Measurements from ENCODE around the gene PRR16. TPM values are rescaled to one million over a fixed set of nuclear protein-coding genes. Genes with fewer than 3 reads are reported as not detected.

PRR16 gene
- total RNA-seq, 4 donors from 2014 or later = 1.8 to 3.9 (median 2.8) TPM; not detected in 1

DNA sequence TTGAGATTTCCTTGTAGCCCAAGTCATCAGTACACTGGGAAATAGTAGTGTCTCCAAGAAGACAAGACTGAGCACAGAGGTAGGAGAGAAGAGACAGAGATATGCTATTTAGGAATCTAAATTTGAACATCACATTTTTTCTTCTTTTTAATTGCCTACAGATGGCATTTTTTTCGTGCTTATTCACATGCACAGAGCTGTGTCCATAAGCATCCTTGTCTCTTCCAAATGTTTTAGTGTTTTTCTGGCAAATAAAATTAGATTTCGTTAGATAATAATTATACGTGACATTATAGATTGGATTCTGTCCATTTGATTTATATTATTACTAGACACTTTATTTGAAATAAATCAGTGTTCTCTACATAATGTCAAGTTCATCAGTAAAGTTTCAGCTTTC is 80.9 kb downstream of the PRR16 start:
- intact Hi-C loops (cut with DNase I; ENCODE audit: low total_unique reads) = no loop called here
- no peak for DNase-seq (ENCODE audit: low spot score in 2 of 2)

DNA sequence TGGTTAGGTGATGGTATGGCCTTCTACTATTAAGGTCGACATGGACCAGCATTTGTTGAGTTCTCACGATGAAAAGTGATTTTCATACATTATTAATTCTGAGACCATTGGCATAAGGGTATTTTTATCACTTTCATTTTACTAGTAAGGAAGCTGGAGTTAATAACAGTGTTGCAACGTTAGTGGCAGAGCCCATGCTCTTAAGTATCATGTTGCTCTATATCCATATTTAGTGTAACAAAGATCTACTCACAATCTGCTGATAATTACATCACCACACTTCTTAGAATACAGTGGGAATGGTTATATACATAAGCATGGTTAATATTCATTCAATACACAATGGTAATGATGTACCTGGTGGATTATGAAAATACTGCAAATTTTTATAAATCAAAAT is 81.9 kb downstream of the PRR16 start:
- no peak for DNase-seq (ENCODE audit: low spot score in 2 of 2)
- WGBS, 2 donors = 63 to 72% methylated on average over 3 of the region's 3 CpGs
- H3K4me3 ChIP-seq (ENCODE audit: low read depth, poor library complexity, severe bottlenecking) = no peak overlapping the region
- TF ChIP-seq, protein P1, sequence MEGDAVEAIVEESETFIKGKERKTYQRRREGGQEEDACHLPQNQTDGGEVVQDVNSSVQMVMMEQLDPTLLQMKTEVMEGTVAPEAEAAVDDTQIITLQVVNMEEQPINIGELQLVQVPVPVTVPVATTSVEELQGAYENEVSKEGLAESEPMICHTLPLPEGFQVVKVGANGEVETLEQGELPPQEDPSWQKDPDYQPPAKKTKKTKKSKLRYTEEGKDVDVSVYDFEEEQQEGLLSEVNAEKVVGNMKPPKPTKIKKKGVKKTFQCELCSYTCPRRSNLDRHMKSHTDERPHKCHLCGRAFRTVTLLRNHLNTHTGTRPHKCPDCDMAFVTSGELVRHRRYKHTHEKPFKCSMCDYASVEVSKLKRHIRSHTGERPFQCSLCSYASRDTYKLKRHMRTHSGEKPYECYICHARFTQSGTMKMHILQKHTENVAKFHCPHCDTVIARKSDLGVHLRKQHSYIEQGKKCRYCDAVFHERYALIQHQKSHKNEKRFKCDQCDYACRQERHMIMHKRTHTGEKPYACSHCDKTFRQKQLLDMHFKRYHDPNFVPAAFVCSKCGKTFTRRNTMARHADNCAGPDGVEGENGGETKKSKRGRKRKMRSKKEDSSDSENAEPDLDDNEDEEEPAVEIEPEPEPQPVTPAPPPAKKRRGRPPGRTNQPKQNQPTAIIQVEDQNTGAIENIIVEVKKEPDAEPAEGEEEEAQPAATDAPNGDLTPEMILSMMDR (IDR thresholded peaks at IDR 0.05) = no peak
- no peak for TF ChIP-seq POLR2A (IDR thresholded peaks at IDR 0.05)
- intact Hi-C loops (cut with DNase I; ENCODE audit: low total_unique reads) = no loop called here

More for the DNA sequence above, 80.9 kb downstream of the PRR16 start:
- 43 to 54% methylated on average over 3 of the region's 3 CpGs for WGBS, 2 donors
- no peak for TF ChIP-seq POLR2A (IDR thresholded peaks at IDR 0.05)
- TF ChIP-seq, protein P1 (IDR thresholded peaks at IDR 0.05) = no peak
- H3K4me3 ChIP-seq (ENCODE audit: low read depth, poor library complexity, severe bottlenecking) = no peak overlapping the region

DNA sequence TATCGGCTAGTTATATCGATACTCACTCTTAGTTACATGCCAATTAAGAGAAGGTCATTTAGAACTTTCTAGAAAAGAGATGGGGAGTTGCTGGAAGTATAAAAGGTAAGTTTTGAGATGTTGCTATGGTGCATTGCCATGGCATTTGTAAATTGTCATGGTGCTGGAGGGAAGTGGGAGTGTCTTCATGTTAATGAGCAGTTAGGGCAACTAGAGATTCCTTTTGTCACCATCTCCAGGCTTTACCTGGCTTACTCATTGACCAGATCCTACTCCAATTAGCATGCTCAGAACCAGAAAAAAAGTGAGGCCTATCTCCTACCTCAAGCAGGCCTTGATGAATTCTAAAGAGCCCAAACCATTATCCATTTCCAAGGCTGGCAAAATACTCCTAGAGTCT is 82.8 kb downstream of the PRR16 start:
- intact Hi-C loops (cut with DNase I; ENCODE audit: low total_unique reads) = no loop called here
- no peak for TF ChIP-seq POLR2A (IDR thresholded peaks at IDR 0.05)
- TF ChIP-seq, protein P1 (IDR thresholded peaks at IDR 0.05) = no peak
- 94 to 100% methylated on average over 2 of the region's 2 CpGs for WGBS, 2 donors
- H3K4me3 ChIP-seq (ENCODE audit: low read depth, poor library complexity, severe bottlenecking) = no peak overlapping the region
- no peak for DNase-seq (ENCODE audit: low spot score in 2 of 2)

DNA sequence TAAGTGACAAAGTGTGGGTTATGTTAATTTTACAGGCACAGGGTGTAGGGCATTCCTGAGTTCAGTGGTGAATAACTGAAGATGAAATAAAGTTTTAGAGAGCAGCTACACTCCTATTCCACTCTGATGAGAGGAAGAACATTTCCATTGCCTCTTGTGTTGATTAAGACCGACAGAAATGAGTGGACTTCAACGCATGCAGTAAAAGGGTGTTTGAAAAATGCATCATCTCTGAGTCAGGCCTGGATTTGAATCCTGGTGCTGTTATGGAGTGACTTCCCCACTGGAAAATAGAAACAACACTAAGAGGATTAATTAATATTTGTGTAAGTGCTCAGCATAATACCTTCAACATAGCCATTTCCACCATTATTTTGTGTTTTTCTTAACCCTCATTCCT is 86.3 kb downstream of the PRR16 start:
- WGBS, 2 donors = 91 to 94% methylated on average over 2 of the region's 2 CpGs
- intact Hi-C loops (cut with DNase I; ENCODE audit: low total_unique reads) = no loop called here
- no peak for TF ChIP-seq POLR2A (IDR thresholded peaks at IDR 0.05)
- TF ChIP-seq, protein P1 (IDR thresholded peaks at IDR 0.05) = no peak
- no peak overlapping the region for H3K4me3 ChIP-seq (ENCODE audit: low read depth, poor library complexity, severe bottlenecking)
- DNase-seq (ENCODE audit: low spot score in 2 of 2) = no peak

DNA sequence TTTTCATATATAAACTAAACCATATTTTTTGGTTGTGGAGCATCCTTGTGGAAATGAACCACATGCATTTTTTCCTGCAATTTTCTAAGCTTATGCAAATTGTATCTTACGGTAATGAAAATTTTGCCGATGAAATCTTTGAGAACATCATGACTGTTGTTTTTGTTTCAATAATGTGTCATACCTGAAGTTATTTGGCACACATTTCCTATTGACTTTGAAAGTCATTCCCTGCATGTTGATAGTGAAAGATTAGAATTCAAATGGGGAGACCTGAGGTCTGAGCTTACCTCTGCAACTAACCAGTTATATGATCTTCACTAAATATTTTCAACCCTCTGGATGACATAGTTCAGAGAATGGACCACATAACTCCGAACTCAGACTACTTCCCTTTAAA is 88.5 kb downstream of the PRR16 start:
- no peak for DNase-seq (ENCODE audit: low spot score in 2 of 2)
- whole genome bisulfite sequencing, 2 donors = 84 to 92% methylated on average over 3 of the region's 3 CpGs
- H3K4me3 ChIP-seq (ENCODE audit: low read depth, poor library complexity, severe bottlenecking) = no peak overlapping the region
- intact Hi-C loops (cut with DNase I; ENCODE audit: low total_unique reads) = no loop called here
- TF ChIP-seq, protein P1 (IDR thresholded peaks at IDR 0.05) = no peak
- no peak for TF ChIP-seq POLR2A (IDR thresholded peaks at IDR 0.05)

DNA sequence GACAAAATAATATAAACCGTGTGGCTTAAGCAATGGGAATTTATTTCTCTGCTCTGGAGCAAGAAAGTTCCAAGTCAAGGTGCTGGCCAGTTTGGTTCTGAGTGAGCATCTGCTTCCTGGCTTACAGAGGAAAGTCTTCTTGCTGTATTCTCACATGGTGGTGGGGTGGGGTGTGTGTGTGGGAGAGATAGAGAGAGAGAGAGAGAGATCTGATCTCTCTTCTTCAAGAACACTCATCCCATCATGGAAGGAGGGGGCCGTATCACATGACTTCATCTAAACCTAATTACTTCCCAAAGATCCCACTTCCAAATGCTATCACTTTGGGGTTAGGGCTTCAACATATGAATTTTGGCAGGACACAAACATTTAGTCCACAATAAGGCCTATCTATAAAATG is 91.2 kb downstream of the PRR16 start:
- DNase-seq (ENCODE audit: low spot score in 2 of 2) = no peak
- intact Hi-C loops (cut with DNase I; ENCODE audit: low total_unique reads) = no loop called here
- TF ChIP-seq, protein P1 (IDR thresholded peaks at IDR 0.05) = no peak
- no peak for TF ChIP-seq POLR2A (IDR thresholded peaks at IDR 0.05)
- WGBS, 2 donors = 73 to 84% methylated on average over 2 of the region's 2 CpGs
- H3K4me3 ChIP-seq (ENCODE audit: low read depth, poor library complexity, severe bottlenecking) = no peak overlapping the region

Data from lower leg skin (tissue), 4 donors.